HepG2 (cell line): Measurements from ENCODE around the gene LSM3. TPM values are rescaled to one million over a fixed set of nuclear protein-coding genes. Genes with fewer than 3 reads are reported as not detected.

Experiments
- ATAC-seq: fragments of 200-7000 bp; cut with Tn5 transposase; 3 replicates; pipeline ENCODE4 v1.9.1; 2020; ENCODE audit warnings: mild to moderate bottlenecking, moderate library complexity
- BruUV-seq: library from RNA; stranded (reverse); fragments of 400-500 nt; replicated peaks from 2 replicates; lab custom pipeline; 2021; lab: Mats Ljungman, UMichigan
- CTCF ChIA-PET: fragments of 300-600 bp; formaldehyde crosslinking; extraction: SDS; loops from one replicate; lab custom pipeline; 2021; ENCODE audit warnings: low total read pairs, inconsistent platforms, low intra/inter-chr PET ratio; lab: Yijun Ruan, JAX
- POLR2A ChIA-PET: fragments of 350-600 bp; sonication (Branson Sonifier 250); formaldehyde crosslinking; loops from one replicate; lab custom pipeline; 2020; ENCODE audit warnings: antibody characterized with exemption, inconsistent platforms; lab: Yijun Ruan, JAX
- DNase-seq: peaks from one replicate; pipeline ENCODE4 v3.0.0-alpha.2; 2015; ENCODE audit warnings: low spot score
- FAIRE-seq: peaks from 3 replicates; lab custom pipeline; 2011; peaks lifted over from hg19 to GRCh38; lab: Jason Lieb, UNC
- H2AFZ ChIP-seq: one replicate; pipeline ENCODE4 v1.6.1; 2011; ENCODE audit warnings: low read length, inconsistent platforms
- H3K27ac ChIP-seq: fragments of 300-600 bp; 3 replicates; pipeline ENCODE4 v1.8.0; 2011; ENCODE audit warnings: mixed run types, mild to moderate bottlenecking, mixed read lengths, low read length, inconsistent platforms; ENCODE audit not compliant: insufficient read depth; ENCODE audit errors: extremely low read length
- H3K27me3 ChIP-seq, 2 experiments: fragments of 200-600 bp in 1 of 2; 2 replicates in 1 of 2; 3 replicates in 1 of 2; pipeline versions ENCODE4 v1.6.0 to v1.8.0; 2011; ENCODE audit warnings: low read length in 2 of 2, mild to moderate bottlenecking in 2 of 2, moderate library complexity in 2 of 2, inconsistent platforms in 1 of 2; ENCODE audit not compliant: insufficient read depth in 2 of 2, control insufficient read depth in 1 of 2
- H3K36me3 ChIP-seq, 2 experiments: fragments of 200-600 bp in 1 of 2; replicated peaks in 1 of 2; 2 replicates in 1 of 2; 3 replicates in 1 of 2; pipeline versions ENCODE4 v1.5.1 to v1.8.0; 2011; ENCODE audit warnings: low read length in 2 of 2, inconsistent platforms in 1 of 2; ENCODE audit not compliant: insufficient read depth in 2 of 2, control insufficient read depth in 1 of 2
- H3K4me1 ChIP-seq: 2 replicates; pipeline ENCODE4 v1.5.1; 2012; ENCODE audit warnings: low read length, inconsistent platforms; ENCODE audit not compliant: insufficient read depth
- H3K4me2 ChIP-seq: 2 replicates; pipeline ENCODE4 v1.6.0; 2011; ENCODE audit warnings: low read depth, low read length, inconsistent platforms
- H3K4me3 ChIP-seq, 3 experiments: fragments of 200-600 bp in 1 of 3; sonication (generic), shearing (Covaris generic) in 1 of 3; replicated peaks in 1 of 3; 2 replicates each; pipeline ENCODE4 v1.5.1; 2011 to 2016; ENCODE audit warnings: low read length in 3 of 3, inconsistent platforms in 2 of 3, low read depth in 2 of 3, mild to moderate bottlenecking in 2 of 3, control low read depth in 1 of 3, mixed read lengths in 1 of 3; ENCODE audit not compliant: insufficient read depth in 1 of 3
- H3K79me2 ChIP-seq: one replicate; pipeline ENCODE4 v1.6.1; 2011; ENCODE audit warnings: low read length, inconsistent platforms; ENCODE audit not compliant: insufficient read depth
- H3K9ac ChIP-seq: 2 replicates; pipeline ENCODE4 v1.6.0; 2011; ENCODE audit warnings: mild to moderate bottlenecking, low read depth, low read length, inconsistent platforms; ENCODE audit not compliant: insufficient read depth
- H3K9me3 ChIP-seq: 2 replicates; pipeline ENCODE4 v1.5.1; 2012; ENCODE audit warnings: mild to moderate bottlenecking, low read length
- H4K20me1 ChIP-seq: 2 replicates; pipeline ENCODE4 v1.6.0; 2011; ENCODE audit warnings: inconsistent platforms, mild to moderate bottlenecking, low read length, moderate library complexity; ENCODE audit not compliant: insufficient read depth
- AFF4 ChIP-seq: sonication (generic); formaldehyde crosslinking; IDR thresholded peaks from 2 replicates; pipeline ENCODE4 v1.4.0; 2020; ENCODE audit warnings: missing genetic modification reagents
- CCDC6 ChIP-seq: sonication (generic); formaldehyde crosslinking; IDR thresholded peaks from 2 replicates; pipeline ENCODE4 v1.8.1; 2022; ENCODE audit warnings: mild to moderate bottlenecking, missing genetic modification reagents, moderate library complexity
- EEA1 ChIP-seq: sonication (generic); formaldehyde crosslinking; IDR thresholded peaks from 2 replicates; pipeline ENCODE4 v1.5.1; 2020; ENCODE audit warnings: mild to moderate bottlenecking, missing genetic modification reagents, borderline replicate concordance
- ERF ChIP-seq: IDR thresholded peaks from 2 replicates; pipeline ENCODE4 v1.6.1; 2018; ENCODE audit warnings: missing biosample characterization, missing genetic modification reagents
- GATAD2A ChIP-seq: IDR thresholded peaks from 2 replicates; pipeline ENCODE4 v1.6.1; 2016
- KDM1A ChIP-seq: IDR thresholded peaks from 2 replicates; pipeline ENCODE4 v1.6.1; 2016; ENCODE audit warnings: missing compliant biosample characterization
- KLF13 ChIP-seq: sonication (generic); formaldehyde crosslinking; IDR thresholded peaks from 2 replicates; pipeline ENCODE4 v1.4.0; 2020; ENCODE audit warnings: mild to moderate bottlenecking, missing genetic modification reagents
- MZF1 ChIP-seq: sonication (generic); formaldehyde crosslinking; IDR thresholded peaks from 2 replicates; pipeline ENCODE4 v1.8.1; 2023; ENCODE audit warnings: mild to moderate bottlenecking, missing genetic modification reagents, borderline replicate concordance
- REPIN1 ChIP-seq: sonication (generic); formaldehyde crosslinking; IDR thresholded peaks from 2 replicates; pipeline ENCODE4 v1.8.0; 2022; ENCODE audit warnings: missing genetic modification reagents, low read depth, mild to moderate bottlenecking, borderline replicate concordance
- STAG1 ChIP-seq: sonication (generic); formaldehyde crosslinking; IDR thresholded peaks from 2 replicates; pipeline ENCODE4 v1.4.0; 2020; ENCODE audit warnings: missing genetic modification reagents
- THYN1 ChIP-seq: sonication (generic); formaldehyde crosslinking; IDR thresholded peaks from 2 replicates; pipeline ENCODE4 v1.8.1; 2023; ENCODE audit warnings: low read depth, mild to moderate bottlenecking, moderate library complexity, missing genetic modification reagents, borderline replicate concordance
- TOPORS ChIP-seq: sonication (generic); formaldehyde crosslinking; IDR thresholded peaks from 2 replicates; pipeline ENCODE4 v1.8.0; 2023; ENCODE audit warnings: mild to moderate bottlenecking, missing genetic modification reagents
- ZNF326 ChIP-seq: sonication (generic); formaldehyde crosslinking; IDR thresholded peaks from 2 replicates; pipeline ENCODE4 v1.4.0; 2020; ENCODE audit warnings: missing genetic modification reagents, borderline replicate concordance
- ZNF333 ChIP-seq: sonication (generic); formaldehyde crosslinking; IDR thresholded peaks from 2 replicates; pipeline ENCODE4 v1.4.0; 2020; ENCODE audit warnings: mild to moderate bottlenecking, missing genetic modification reagents, borderline replicate concordance
- ZNF335 ChIP-seq: sonication (generic); formaldehyde crosslinking; IDR thresholded peaks from 2 replicates; pipeline ENCODE4 v1.4.0; 2020; ENCODE audit warnings: missing genetic modification reagents
- ZNF564 ChIP-seq: sonication (generic); formaldehyde crosslinking; IDR thresholded peaks from 2 replicates; pipeline ENCODE4 v1.8.1; 2023; ENCODE audit warnings: mild to moderate bottlenecking, missing genetic modification reagents
- WGBS: methylation state at CpG from one replicate; pipeline ENCODE4 v1.1.6; 2017; ENCODE audit warnings: low lambda C conversion rate; 5-methylcytosine and 5-hydroxymethylcytosine counted together
- in situ Hi-C: cut with HindIII; loops from 2 replicates; pipeline ENCODE4 v1.10.0; 2017; ENCODE audit warnings: low pct_unique_long_range_greater_than_20kb; ENCODE audit not compliant: extremely low pct_ligation_motif_present
- intact Hi-C: fragments of 100-400 bp; cut with micrococcal nuclease; formaldehyde crosslinking; loops from one replicate; pipeline ENCODE4 v1.10.0; 2022; ENCODE audit not compliant: unreplicated experiment
- polyA plus RNA-seq, 8 experiments: library from polyadenylated mRNA; depleted of rRNA in 3 of 8; stranded (reverse) in 7 of 8; unstranded in 1 of 8; fragments of >200 nt; fragmentation: Illumina TruSeq in 4 of 8; extraction: Trizol in 4 of 8; gene quantifications; 2 replicates each; pipeline versions ENCODE4 v1.2.1 to v1.2.3, GENCODE V29; 2011 to 2016; ENCODE audit warnings: low read depth in 4 of 8, missing spikeins in 1 of 8, mixed read lengths in 1 of 8; ENCODE audit not compliant: insufficient read depth in 1 of 8
- total RNA-seq, 5 experiments: library from RNA; depleted of rRNA; stranded (reverse); fragments of >200 nt; fragmentation: Illumina TruSeq; extraction: Trizol; gene quantifications; 2 replicates each; pipeline ENCODE4 v1.2.3, GENCODE V29; 2016; ENCODE audit warnings: low read depth in 1 of 5
- TF ChIP-seq, protein P1 (sequence below): sonication (generic); formaldehyde crosslinking; IDR thresholded peaks from 2 replicates; pipeline ENCODE4 v1.4.0; 2020; ENCODE audit warnings: mild to moderate bottlenecking, missing genetic modification reagents
- TF ChIP-seq, protein P2 (sequence below): sonication (generic); formaldehyde crosslinking; IDR thresholded peaks from 2 replicates; pipeline ENCODE4 v1.5.1; 2020; ENCODE audit warnings: missing genetic modification reagents, mild to moderate bottlenecking, borderline replicate concordance
- TF ChIP-seq, protein P3 (sequence below): sonication (generic); formaldehyde crosslinking; IDR thresholded peaks from 2 replicates; pipeline ENCODE4 v1.4.0; 2020; ENCODE audit warnings: mild to moderate bottlenecking, missing genetic modification reagents

LSM3 gene
- total and polyA plus RNA-seq, 2 of the 13 experiments (the other 11 are each of a cell fraction or from before 2014, with no cell fraction given) = 5.1 to 19.4 TPM

GRCh38 chr3:14230729-14231128 lies 52.1 kb downstream of the LSM3 start:
- BruUV-seq = no TSS peak
- ATAC-seq = no peak
- no peaks in the 10 kb centered on the region for H3K79me2 ChIP-seq
- intact Hi-C loops = no loop called here
- H4K20me1 ChIP-seq = no peaks in the 10 kb centered on the region
- DNase-seq = no peak
- H3K4me3 ChIP-seq = no peak overlapping the region
- no peaks in the 10 kb centered on the region for H3K36me3 ChIP-seq
- H3K9me3 ChIP-seq = peaks cover 9% of the 10 kb centered on the region; the same call in 1 of the 2 replicates
- no peak overlapping the region for H3K9ac ChIP-seq
- no peak overlapping the region for H2AFZ ChIP-seq
- WGBS = 69% methylated on average over 5 of the region's 5 CpGs
- H3K4me2 ChIP-seq = no peak overlapping the region
- ChIA-PET CTCF (no interaction called here), POLR2A (no interaction called here)
- no peak for FAIRE-seq
- in situ Hi-C loops = no loop called here
- H3K27me3 ChIP-seq = peaks cover 0 to 3% of the 10 kb centered on the region in 2 experiments; a peak in 1 of 5 replicates
- H3K27ac ChIP-seq = no peak overlapping the region
- H3K4me1 ChIP-seq = peaks cover 35% of the 10 kb centered on the region
- TF ChIP-seq MZF1 (no peak), ZNF564 (no peak), TOPORS (CRISPR knock-in tag) (no peak), THYN1 (CRISPR knock-in tag) (no peak), STAG1 (CRISPR knock-in tag) (no peak), GATAD2A (CRISPR knock-in tag) (no peak), REPIN1 (CRISPR knock-in tag) (no peak), ZNF326 (CRISPR knock-in tag) (no peak), CCDC6 (CRISPR knock-in tag) (no peak), KDM1A (CRISPR knock-in tag) (no peak), ZNF335 (CRISPR knock-in tag) (no peak), EEA1 (no peak), ZNF333 (CRISPR knock-in tag) (no peak), AFF4 (CRISPR knock-in tag) (no peak), KLF13 (CRISPR knock-in tag) (no peak), ERF (CRISPR knock-in tag) (no peak)
- TF ChIP-seq, protein P1, sequence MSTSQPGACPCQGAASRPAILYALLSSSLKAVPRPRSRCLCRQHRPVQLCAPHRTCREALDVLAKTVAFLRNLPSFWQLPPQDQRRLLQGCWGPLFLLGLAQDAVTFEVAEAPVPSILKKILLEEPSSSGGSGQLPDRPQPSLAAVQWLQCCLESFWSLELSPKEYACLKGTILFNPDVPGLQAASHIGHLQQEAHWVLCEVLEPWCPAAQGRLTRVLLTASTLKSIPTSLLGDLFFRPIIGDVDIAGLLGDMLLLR (CRISPR knock-in tag) = no peak
- TF ChIP-seq, protein P2, sequence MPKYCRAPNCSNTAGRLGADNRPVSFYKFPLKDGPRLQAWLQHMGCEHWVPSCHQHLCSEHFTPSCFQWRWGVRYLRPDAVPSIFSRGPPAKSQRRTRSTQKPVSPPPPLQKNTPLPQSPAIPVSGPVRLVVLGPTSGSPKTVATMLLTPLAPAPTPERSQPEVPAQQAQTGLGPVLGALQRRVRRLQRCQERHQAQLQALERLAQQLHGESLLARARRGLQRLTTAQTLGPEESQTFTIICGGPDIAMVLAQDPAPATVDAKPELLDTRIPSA (CRISPR knock-in tag) = no peak
- TF ChIP-seq, protein P3, sequence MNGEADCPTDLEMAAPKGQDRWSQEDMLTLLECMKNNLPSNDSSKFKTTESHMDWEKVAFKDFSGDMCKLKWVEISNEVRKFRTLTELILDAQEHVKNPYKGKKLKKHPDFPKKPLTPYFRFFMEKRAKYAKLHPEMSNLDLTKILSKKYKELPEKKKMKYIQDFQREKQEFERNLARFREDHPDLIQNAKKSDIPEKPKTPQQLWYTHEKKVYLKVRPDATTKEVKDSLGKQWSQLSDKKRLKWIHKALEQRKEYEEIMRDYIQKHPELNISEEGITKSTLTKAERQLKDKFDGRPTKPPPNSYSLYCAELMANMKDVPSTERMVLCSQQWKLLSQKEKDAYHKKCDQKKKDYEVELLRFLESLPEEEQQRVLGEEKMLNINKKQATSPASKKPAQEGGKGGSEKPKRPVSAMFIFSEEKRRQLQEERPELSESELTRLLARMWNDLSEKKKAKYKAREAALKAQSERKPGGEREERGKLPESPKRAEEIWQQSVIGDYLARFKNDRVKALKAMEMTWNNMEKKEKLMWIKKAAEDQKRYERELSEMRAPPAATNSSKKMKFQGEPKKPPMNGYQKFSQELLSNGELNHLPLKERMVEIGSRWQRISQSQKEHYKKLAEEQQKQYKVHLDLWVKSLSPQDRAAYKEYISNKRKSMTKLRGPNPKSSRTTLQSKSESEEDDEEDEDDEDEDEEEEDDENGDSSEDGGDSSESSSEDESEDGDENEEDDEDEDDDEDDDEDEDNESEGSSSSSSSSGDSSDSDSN = no peak
